NB4 (cell line): Measurements from ENCODE around the gene PIK3CD.

Experiments
- DNase-seq: peaks from one replicate; pipeline ENCODE4 v3.0.0; 2010; ENCODE audit warnings: low read depth
- H3K4me3 ChIP-seq: one replicate; pipeline ENCODE4 v1.5.1; 2011; ENCODE audit warnings: mild to moderate bottlenecking, low read depth, low read length, moderate library complexity
- CTCF ChIP-seq: IDR thresholded peaks from one replicate; pipeline ENCODE4 v1.5.1; 2012; ENCODE audit warnings: low read depth, low read length
- MAX ChIP-seq: IDR thresholded peaks from 2 replicates; pipeline ENCODE4 v1.6.1; 2011; ENCODE audit warnings: low read depth, low read length
- MYC ChIP-seq: IDR thresholded peaks from 2 replicates; pipeline ENCODE4 v1.6.1; 2011; ENCODE audit warnings: low read depth, low read length
- POLR2A ChIP-seq: IDR thresholded peaks from 2 replicates; pipeline ENCODE4 v1.6.1; 2011; ENCODE audit warnings: mild to moderate bottlenecking; ENCODE audit not compliant: insufficient read length; ENCODE audit errors: extremely low read depth

Gene PIK3CD

GRCh38 chr1:9663257-9663656, 11.7 kb downstream of the PIK3CD start:
- TF ChIP-seq MYC (no peak), POLR2A (no peak), MAX (no peak)
- H3K4me3 ChIP-seq, result no peak overlapping the region
- no peak for DNase-seq

- no peak for DNase-seq
- TF ChIP-seq MYC (no peak), POLR2A (no peak), CTCF (no peak), MAX (no peak)
- no peak overlapping the region for H3K4me3 ChIP-seq
Observed at GRCh38 chr1:9665193-9665592, 13.7 kb downstream of the PIK3CD start.

- no peak overlapping the region for H3K4me3 ChIP-seq
- no peak for DNase-seq
- TF ChIP-seq CTCF (no peak), MYC (no peak), POLR2A (no peak), MAX (no peak)
Observed at GRCh38 chr1:9668080-9668479, 16.5 kb downstream of the PIK3CD start.

GRCh38 chr1:9670085-9670484, 18.6 kb downstream of the PIK3CD start:
- DNase-seq, result no peak
- H3K4me3 ChIP-seq, result no peak overlapping the region
- TF ChIP-seq POLR2A, result no peak
- TF ChIP-seq MAX, result no peak
- no peak for TF ChIP-seq CTCF
- TF ChIP-seq MYC, result no peak

- H3K4me3 ChIP-seq, result no peak overlapping the region
- TF ChIP-seq MAX (no peak), CTCF (no peak), POLR2A (no peak), MYC (no peak)
- no peak for DNase-seq
Observed at GRCh38 chr1:9671377-9672140, 20.0 kb downstream of the PIK3CD start.

GRCh38 chr1:9672444-9672843, 20.9 kb downstream of the PIK3CD start:
- no peak overlapping the region for H3K4me3 ChIP-seq
- no peak for DNase-seq
- TF ChIP-seq CTCF (no peak), MYC (no peak), MAX (no peak), POLR2A (no peak)
